Stomach (tissue), 4 donors: ENCODE data around the gene SLC37A1.

Experiments used
- CTCF ChIP-seq, 7 experiments: fragments of 450-650 bp in 4 of 7; fragments of 200-600 bp in 3 of 7; sonication (generic) in 3 of 7; IDR thresholded peaks; one replicate each; pipeline ENCODE4 v1.5.1; 2016 to 2019; ENCODE audit warnings: antibody characterized with exemption in 7 of 7, control low read depth in 2 of 7, mild to moderate bottlenecking in 1 of 7
- EP300 ChIP-seq: sonication (generic); formaldehyde crosslinking; IDR thresholded peaks from one replicate; pipeline ENCODE4 v1.6.1; 2017; ENCODE audit warnings: antibody characterized with exemption
- POLR2A ChIP-seq, 4 donors: fragments of 450-650 bp; IDR thresholded peaks; one replicate each; pipeline ENCODE4 v1.6.1; 2016; ENCODE audit warnings: antibody characterized with exemption in 4 of 4, control low read depth in 2 of 4, mild to moderate bottlenecking in 1 of 4, moderate library complexity in 1 of 4
- POLR2AphosphoS5 ChIP-seq, 3 donors: sonication (generic); formaldehyde crosslinking; IDR thresholded peaks; one replicate each; pipeline ENCODE4 v1.6.1; 2016; ENCODE audit warnings: antibody characterized with exemption in 3 of 3

DNA sequence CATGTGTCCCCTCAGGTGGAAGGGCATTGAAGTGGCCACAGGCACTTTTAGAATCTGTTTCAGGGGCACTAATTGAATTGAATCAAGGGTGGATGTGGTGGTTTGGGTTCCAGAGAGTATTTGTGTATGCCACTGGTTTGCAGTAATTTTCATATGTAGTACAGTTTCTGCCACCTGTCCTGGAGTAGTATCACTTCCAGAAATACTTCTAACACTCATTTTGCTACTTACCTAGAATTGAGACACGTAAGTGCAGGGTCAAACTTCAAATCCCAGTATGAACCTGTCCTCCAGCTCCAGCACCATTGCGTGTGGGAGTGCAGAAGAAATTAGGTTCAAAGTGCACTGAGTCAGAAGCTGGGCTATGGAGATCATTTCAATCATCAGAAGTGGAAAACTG, 44.4 kb upstream of the SLC37A1 start:
- TF ChIP-seq CTCF (IDR thresholded peaks at IDR 0.05) (no peak), POLR2A (IDR thresholded peaks at IDR 0.05) (no peak), EP300 (no peak), POLR2AphosphoS5 (IDR thresholded peaks at IDR 0.05) (no peak)
